ENCODE data around the gene CCDC91.
A peak's percentile ranks its signal among the peaks of the same experiment; 100 is the strongest.

CCDC91 gene

GRCh38 chr12:28517101-28517500 lies 326.8 kb downstream of the CCDC91 start:
- Histone ChIP-seq H3K27ac (ENCODE audit: insufficient read depth in 1 of 2, low read depth in 1 of 2, low read length in 2 of 2, poor library complexity in 1 of 2, severe bottlenecking in 2 of 2) (no peak overlapping the region), H3K9me3 (ENCODE audit: control extremely low read depth in 1 of 5, control insufficient read depth in 4 of 5, insufficient read depth in 2 of 5, low read depth in 1 of 5, low read length in 4 of 5) (peaks cover 0 to 3% (median 0%) of the 10 kb centered on the region in 5 experiments), H3K36me3 (ENCODE audit: control insufficient read depth in 4 of 4, insufficient read depth in 4 of 4, low read length in 3 of 4) (no peaks in the 10 kb centered on the region), H3K4me3 (ENCODE audit: control insufficient read depth in 1 of 7, extremely low read depth in 1 of 7, insufficient read depth in 4 of 7, low read depth in 2 of 7, low read length in 6 of 7) (no peak overlapping the region), H3K27me3 (replicated peaks in 2 of 5; ENCODE audit: control insufficient read depth in 4 of 5, insufficient read depth in 5 of 5, low read length in 4 of 5) (no peaks in the 10 kb centered on the region), H3K4me1 (ENCODE audit: control extremely low read depth in 1 of 4, control insufficient read depth in 4 of 4, insufficient read depth in 4 of 4, low read length in 3 of 4) (no peaks in the 10 kb centered on the region)
- CTCF ChIA-PET = interaction anchor here (0.5 kb wide), 1 partner anchor 881 kb away, joined by 3 read pairs; no protein-coding TSS in a partner anchor
- DNase-seq = no peak
- no CpG with 5 or more reads among the region's 1 CpG for WGBS (ENCODE audit: insufficient coverage)
- POLR2A ChIA-PET = no interaction called here

- no peak overlapping the region for H3K4me3 ChIP-seq (ENCODE audit: control insufficient read depth in 1 of 7, extremely low read depth in 1 of 7, insufficient read depth in 4 of 7, low read depth in 2 of 7, low read length in 6 of 7)
- ChIA-PET CTCF (no interaction called here), POLR2A (no interaction called here)
- 100% methylated on average over 3 of the region's 5 CpGs for WGBS (ENCODE audit: insufficient coverage)
- peaks cover 0 to 25% (median 1%) of the 10 kb centered on the region in 5 experiments for H3K9me3 ChIP-seq (ENCODE audit: control extremely low read depth in 1 of 5, control insufficient read depth in 4 of 5, insufficient read depth in 2 of 5, low read depth in 1 of 5, low read length in 4 of 5)
- H3K4me1 ChIP-seq (ENCODE audit: control extremely low read depth in 1 of 4, control insufficient read depth in 4 of 4, insufficient read depth in 4 of 4, low read length in 3 of 4) = no peaks in the 10 kb centered on the region
- H3K36me3 ChIP-seq (ENCODE audit: control insufficient read depth in 4 of 4, insufficient read depth in 4 of 4, low read length in 3 of 4) = peaks cover 0 to 2% (median 0%) of the 10 kb centered on the region in 4 experiments
- no peak for DNase-seq
- no peaks in the 10 kb centered on the region for H3K27me3 ChIP-seq (replicated peaks in 2 of 5; ENCODE audit: control insufficient read depth in 4 of 5, insufficient read depth in 5 of 5, low read length in 4 of 5)
- no peak overlapping the region for H3K27ac ChIP-seq (ENCODE audit: insufficient read depth in 1 of 2, low read depth in 1 of 2, low read length in 2 of 2, poor library complexity in 1 of 2, severe bottlenecking in 2 of 2)
These were observed 337.5 kb downstream of the CCDC91 start for GRCh38 chr12:28527631-28528249.

- ChIA-PET CTCF (no interaction called here), POLR2A (no interaction called here)
- Histone ChIP-seq H3K4me3 (ENCODE audit: control insufficient read depth in 1 of 7, extremely low read depth in 1 of 7, insufficient read depth in 4 of 7, low read depth in 2 of 7, low read length in 6 of 7) (no peak overlapping the region), H3K36me3 (ENCODE audit: control insufficient read depth in 4 of 4, insufficient read depth in 4 of 4, low read length in 3 of 4) (no peaks in the 10 kb centered on the region), H3K27ac (ENCODE audit: insufficient read depth in 1 of 2, low read depth in 1 of 2, low read length in 2 of 2, poor library complexity in 1 of 2, severe bottlenecking in 2 of 2) (no peak overlapping the region), H3K27me3 (replicated peaks in 2 of 5; ENCODE audit: control insufficient read depth in 4 of 5, insufficient read depth in 5 of 5, low read length in 4 of 5) (no peaks in the 10 kb centered on the region), H3K9me3 (ENCODE audit: control extremely low read depth in 1 of 5, control insufficient read depth in 4 of 5, insufficient read depth in 2 of 5, low read depth in 1 of 5, low read length in 4 of 5) (no peaks in the 10 kb centered on the region), H3K4me1 (ENCODE audit: control extremely low read depth in 1 of 4, control insufficient read depth in 4 of 4, insufficient read depth in 4 of 4, low read length in 3 of 4) (no peaks in the 10 kb centered on the region)
- no peak for DNase-seq
- WGBS (ENCODE audit: insufficient coverage) = no CpG with 5 or more reads among the region's 2 CpGs
These were observed 345.0 kb downstream of the CCDC91 start for GRCh38 chr12:28535216-28535615.

- WGBS (ENCODE audit: insufficient coverage) = 100% methylated on average over 2 of the region's 2 CpGs
- no peak for DNase-seq
- no peaks in the 10 kb centered on the region for H3K36me3 ChIP-seq (ENCODE audit: control insufficient read depth in 4 of 4, insufficient read depth in 4 of 4, low read length in 3 of 4)
- no peaks in the 10 kb centered on the region for H3K27me3 ChIP-seq (replicated peaks in 2 of 5; ENCODE audit: control insufficient read depth in 4 of 5, insufficient read depth in 5 of 5, low read length in 4 of 5)
- ChIA-PET CTCF (no interaction called here), POLR2A (no interaction called here)
- H3K4me1 ChIP-seq (ENCODE audit: control extremely low read depth in 1 of 4, control insufficient read depth in 4 of 4, insufficient read depth in 4 of 4, low read length in 3 of 4) = no peaks in the 10 kb centered on the region
- no peak overlapping the region for H3K4me3 ChIP-seq (ENCODE audit: control insufficient read depth in 1 of 7, extremely low read depth in 1 of 7, insufficient read depth in 4 of 7, low read depth in 2 of 7, low read length in 6 of 7)
- H3K27ac ChIP-seq (ENCODE audit: insufficient read depth in 1 of 2, low read depth in 1 of 2, low read length in 2 of 2, poor library complexity in 1 of 2, severe bottlenecking in 2 of 2) = no peak overlapping the region
- H3K9me3 ChIP-seq (ENCODE audit: control extremely low read depth in 1 of 5, control insufficient read depth in 4 of 5, insufficient read depth in 2 of 5, low read depth in 1 of 5, low read length in 4 of 5) = no peaks in the 10 kb centered on the region
These were observed 345.8 kb downstream of the CCDC91 start for GRCh38 chr12:28536088-28536487.

GRCh38 chr12:28537474-28537873 lies 347.2 kb downstream of the CCDC91 start:
- H3K4me3 ChIP-seq (ENCODE audit: control insufficient read depth in 1 of 7, extremely low read depth in 1 of 7, insufficient read depth in 4 of 7, low read depth in 2 of 7, low read length in 6 of 7) = no peak overlapping the region
- no peak for DNase-seq
- CTCF ChIA-PET = no interaction called here
- H3K9me3 ChIP-seq (ENCODE audit: control extremely low read depth in 1 of 5, control insufficient read depth in 4 of 5, insufficient read depth in 2 of 5, low read depth in 1 of 5, low read length in 4 of 5) = no peaks in the 10 kb centered on the region
- H3K4me1 ChIP-seq (ENCODE audit: control extremely low read depth in 1 of 4, control insufficient read depth in 4 of 4, insufficient read depth in 4 of 4, low read length in 3 of 4) = no peaks in the 10 kb centered on the region
- POLR2A ChIA-PET = interaction anchor here (0.6 kb wide), 1 partner anchor 20 kb away, joined by 4 read pairs; no protein-coding TSS in a partner anchor
- no peak overlapping the region for H3K27ac ChIP-seq (ENCODE audit: insufficient read depth in 1 of 2, low read depth in 1 of 2, low read length in 2 of 2, poor library complexity in 1 of 2, severe bottlenecking in 2 of 2)
- no peaks in the 10 kb centered on the region for H3K36me3 ChIP-seq (ENCODE audit: control insufficient read depth in 4 of 4, insufficient read depth in 4 of 4, low read length in 3 of 4)
- no peaks in the 10 kb centered on the region for H3K27me3 ChIP-seq (replicated peaks in 2 of 5; ENCODE audit: control insufficient read depth in 4 of 5, insufficient read depth in 5 of 5, low read length in 4 of 5)
- 80% methylated on average over 1 of the region's 1 CpG for WGBS (ENCODE audit: insufficient coverage)

GRCh38 chr12:28539691-28540323 lies 349.6 kb downstream of the CCDC91 start:
- no peaks in the 10 kb centered on the region for H3K27me3 ChIP-seq (replicated peaks in 2 of 5; ENCODE audit: control insufficient read depth in 4 of 5, insufficient read depth in 5 of 5, low read length in 4 of 5)
- H3K4me3 ChIP-seq (ENCODE audit: control insufficient read depth in 1 of 7, extremely low read depth in 1 of 7, insufficient read depth in 4 of 7, low read depth in 2 of 7, low read length in 6 of 7) = no peak overlapping the region
- no peak overlapping the region for H3K27ac ChIP-seq (ENCODE audit: insufficient read depth in 1 of 2, low read depth in 1 of 2, low read length in 2 of 2, poor library complexity in 1 of 2, severe bottlenecking in 2 of 2)
- ChIA-PET POLR2A (no interaction called here), CTCF (no interaction called here)
- no peaks in the 10 kb centered on the region for H3K9me3 ChIP-seq (ENCODE audit: control extremely low read depth in 1 of 5, control insufficient read depth in 4 of 5, insufficient read depth in 2 of 5, low read depth in 1 of 5, low read length in 4 of 5)
- WGBS (ENCODE audit: insufficient coverage) = 100% methylated on average over 2 of the region's 4 CpGs
- DNase-seq = no peak
- H3K4me1 ChIP-seq (ENCODE audit: control extremely low read depth in 1 of 4, control insufficient read depth in 4 of 4, insufficient read depth in 4 of 4, low read length in 3 of 4) = no peaks in the 10 kb centered on the region
- H3K36me3 ChIP-seq (ENCODE audit: control insufficient read depth in 4 of 4, insufficient read depth in 4 of 4, low read length in 3 of 4) = no peaks in the 10 kb centered on the region

GRCh38 chr12:28540324-28540714 lies 350.1 kb downstream of the CCDC91 start:
- ChIA-PET POLR2A (no interaction called here), CTCF (no interaction called here)
- H3K27me3 ChIP-seq (replicated peaks in 2 of 5; ENCODE audit: control insufficient read depth in 4 of 5, insufficient read depth in 5 of 5, low read length in 4 of 5) = no peaks in the 10 kb centered on the region
- peak in 2 of 3 donors; percentile 15 to 59 for DNase-seq
- WGBS (ENCODE audit: insufficient coverage) = no CpG with 5 or more reads among the region's 2 CpGs
- no peaks in the 10 kb centered on the region for H3K9me3 ChIP-seq (ENCODE audit: control extremely low read depth in 1 of 5, control insufficient read depth in 4 of 5, insufficient read depth in 2 of 5, low read depth in 1 of 5, low read length in 4 of 5)
- H3K27ac ChIP-seq (ENCODE audit: insufficient read depth in 1 of 2, low read depth in 1 of 2, low read length in 2 of 2, poor library complexity in 1 of 2, severe bottlenecking in 2 of 2) = no peak overlapping the region
- no peaks in the 10 kb centered on the region for H3K4me1 ChIP-seq (ENCODE audit: control extremely low read depth in 1 of 4, control insufficient read depth in 4 of 4, insufficient read depth in 4 of 4, low read length in 3 of 4)
- no peak overlapping the region for H3K4me3 ChIP-seq (ENCODE audit: control insufficient read depth in 1 of 7, extremely low read depth in 1 of 7, insufficient read depth in 4 of 7, low read depth in 2 of 7, low read length in 6 of 7)
- no peaks in the 10 kb centered on the region for H3K36me3 ChIP-seq (ENCODE audit: control insufficient read depth in 4 of 4, insufficient read depth in 4 of 4, low read length in 3 of 4)

Data from common myeloid progenitor, CD34-positive (primary cell).